ENCODE data around the gene NUP58. TPM values are rescaled to one million over a fixed set of nuclear protein-coding genes. Genes with fewer than 3 reads are reported as not detected.

NUP58 gene
- polyA plus RNA-seq, 2 donors: 8.9 TPM

DNA sequence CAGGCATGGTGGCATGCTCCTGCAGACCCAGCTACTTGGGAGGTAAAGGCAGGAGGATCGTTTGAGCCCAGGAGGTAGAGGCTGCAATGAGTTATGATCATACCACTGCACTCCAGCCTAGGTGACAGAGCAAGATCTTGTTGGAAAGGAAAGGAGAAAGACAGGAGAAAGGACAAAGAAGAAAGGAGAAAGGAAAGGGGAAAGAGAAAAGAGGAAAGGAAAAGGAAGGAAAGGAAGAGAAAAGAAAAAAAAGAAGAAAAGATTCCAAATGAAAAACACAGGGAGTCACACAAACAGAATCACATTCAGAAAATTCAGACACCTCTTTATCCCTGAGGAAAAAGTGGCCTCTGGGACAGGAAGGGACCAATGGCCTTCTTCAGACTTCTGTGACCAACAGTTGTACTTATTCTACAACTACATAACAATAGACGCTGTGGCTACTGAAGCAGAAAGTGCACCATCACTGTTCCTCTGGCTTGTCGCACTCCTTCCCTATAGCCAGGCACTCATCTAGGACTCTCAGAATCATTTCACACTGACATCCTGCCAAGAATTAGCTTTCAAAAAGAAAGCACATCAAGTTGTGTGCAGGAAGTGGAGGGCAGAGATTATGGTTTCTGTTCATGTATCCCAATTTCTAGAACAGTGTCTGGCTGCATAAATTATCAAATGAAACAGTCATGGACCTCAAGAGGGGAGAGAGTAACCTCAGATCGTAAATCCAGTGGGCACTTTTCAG lies 20.1 kb upstream of the NUP58 start:
- no peaks in the 10 kb centered on the region for H3K36me3 ChIP-seq (ENCODE audit: control insufficient read depth in 2 of 2, insufficient read depth in 2 of 2, low read length in 1 of 2)
- H3K4me3 ChIP-seq (ENCODE audit: low read depth in 1 of 2, low read length in 2 of 2): no peak overlapping the region
- no peaks in the 10 kb centered on the region for H3K27me3 ChIP-seq (ENCODE audit: control insufficient read depth in 1 of 2, insufficient read depth in 2 of 2, low read length in 2 of 2)
- WGBS, 2 donors: 60 to 69% methylated on average over 4 of the region's 4 CpGs
- no peaks in the 10 kb centered on the region for H3K9me3 ChIP-seq (ENCODE audit: control insufficient read depth in 2 of 2, insufficient read depth in 1 of 2, low read depth in 1 of 2, low read length in 1 of 2)
- no peaks in the 10 kb centered on the region for H3K4me1 ChIP-seq (ENCODE audit: control insufficient read depth in 2 of 2, insufficient read depth in 2 of 2, low read length in 1 of 2)
- H3K27ac ChIP-seq (ENCODE audit: low read depth in 2 of 2, low read length in 1 of 2): no peak overlapping the region

DNA sequence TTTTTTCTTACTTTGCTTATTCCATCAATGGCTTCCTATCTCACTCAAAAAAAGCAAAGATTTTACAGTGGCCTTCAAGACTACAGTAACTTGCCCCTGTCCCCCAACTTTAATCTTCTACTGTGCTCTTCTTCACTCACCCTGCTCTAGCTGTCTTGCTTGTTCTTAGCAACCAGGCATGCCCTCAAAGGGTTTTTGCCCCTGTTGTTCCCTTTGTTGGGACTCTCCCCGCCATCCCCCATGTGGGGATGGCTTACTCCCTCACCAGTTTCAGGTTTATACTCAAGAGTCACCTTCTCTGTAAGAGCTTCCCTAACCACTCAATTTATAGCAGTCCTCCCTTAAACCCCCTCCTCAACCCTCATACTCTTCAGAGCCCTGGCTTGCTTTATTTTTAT lies 19.5 kb upstream of the NUP58 start:
- Histone ChIP-seq H3K27me3 (ENCODE audit: control insufficient read depth in 1 of 2, insufficient read depth in 2 of 2, low read length in 2 of 2) (no peaks in the 10 kb centered on the region), H3K4me1 (ENCODE audit: control insufficient read depth in 2 of 2, insufficient read depth in 2 of 2, low read length in 1 of 2) (no peaks in the 10 kb centered on the region), H3K36me3 (ENCODE audit: control insufficient read depth in 2 of 2, insufficient read depth in 2 of 2, low read length in 1 of 2) (no peaks in the 10 kb centered on the region), H3K4me3 (ENCODE audit: low read depth in 1 of 2, low read length in 2 of 2) (no peak overlapping the region), H3K27ac (ENCODE audit: low read depth in 2 of 2, low read length in 1 of 2) (no peak overlapping the region), H3K9me3 (ENCODE audit: control insufficient read depth in 2 of 2, insufficient read depth in 1 of 2, low read depth in 1 of 2, low read length in 1 of 2) (no peaks in the 10 kb centered on the region)
- WGBS, 2 donors: 94 to 96% methylated on average over 1 of the region's 1 CpG

DNA sequence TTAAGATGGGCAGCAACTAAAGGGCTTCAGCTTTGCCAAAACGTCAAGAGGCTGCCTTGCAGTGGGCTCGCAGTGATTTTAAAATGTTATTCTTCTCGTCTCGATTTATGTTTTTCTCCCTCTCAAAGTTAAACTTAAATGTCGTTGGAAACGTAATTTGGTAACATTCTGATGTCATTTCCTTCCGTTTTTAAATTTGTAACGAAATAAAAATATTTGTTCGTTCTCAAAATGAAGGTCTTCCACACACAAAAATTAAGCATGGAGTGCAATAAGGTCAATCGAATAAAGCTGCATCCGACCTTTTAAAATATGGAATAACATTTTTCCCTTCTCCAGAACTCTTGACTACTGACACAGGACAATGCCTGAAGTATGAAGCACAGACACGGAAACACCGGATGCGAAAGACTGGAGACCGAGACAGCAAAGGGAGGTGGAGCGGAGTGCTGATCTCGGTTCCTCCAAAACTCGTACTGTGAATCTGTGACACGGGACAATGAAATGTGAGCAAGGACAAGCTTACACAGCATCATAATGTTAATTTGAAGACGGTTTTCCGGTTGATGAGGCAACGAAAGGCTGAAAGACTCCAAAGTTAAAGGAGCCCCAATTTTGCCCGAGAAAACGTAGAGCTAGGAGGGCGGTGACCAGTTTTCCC lies 15.0 kb upstream of the NUP58 start:
- Histone ChIP-seq H3K27me3 (ENCODE audit: control insufficient read depth in 1 of 2, insufficient read depth in 2 of 2, low read length in 2 of 2) (no peaks in the 10 kb centered on the region), H3K4me1 (ENCODE audit: control insufficient read depth in 2 of 2, insufficient read depth in 2 of 2, low read length in 1 of 2) (no peaks in the 10 kb centered on the region), H3K36me3 (ENCODE audit: control insufficient read depth in 2 of 2, insufficient read depth in 2 of 2, low read length in 1 of 2) (no peaks in the 10 kb centered on the region), H3K27ac (ENCODE audit: low read depth in 2 of 2, low read length in 1 of 2) (peak overlapping the region; percentile 87 to 97), H3K4me3 (ENCODE audit: low read depth in 1 of 2, low read length in 2 of 2) (peak overlapping the region; percentile 96 to 97), H3K9me3 (ENCODE audit: control insufficient read depth in 2 of 2, insufficient read depth in 1 of 2, low read depth in 1 of 2, low read length in 1 of 2) (no peaks in the 10 kb centered on the region)
- WGBS, 2 donors: 7 to 9% methylated on average over 25 of the region's 25 CpGs

DNA sequence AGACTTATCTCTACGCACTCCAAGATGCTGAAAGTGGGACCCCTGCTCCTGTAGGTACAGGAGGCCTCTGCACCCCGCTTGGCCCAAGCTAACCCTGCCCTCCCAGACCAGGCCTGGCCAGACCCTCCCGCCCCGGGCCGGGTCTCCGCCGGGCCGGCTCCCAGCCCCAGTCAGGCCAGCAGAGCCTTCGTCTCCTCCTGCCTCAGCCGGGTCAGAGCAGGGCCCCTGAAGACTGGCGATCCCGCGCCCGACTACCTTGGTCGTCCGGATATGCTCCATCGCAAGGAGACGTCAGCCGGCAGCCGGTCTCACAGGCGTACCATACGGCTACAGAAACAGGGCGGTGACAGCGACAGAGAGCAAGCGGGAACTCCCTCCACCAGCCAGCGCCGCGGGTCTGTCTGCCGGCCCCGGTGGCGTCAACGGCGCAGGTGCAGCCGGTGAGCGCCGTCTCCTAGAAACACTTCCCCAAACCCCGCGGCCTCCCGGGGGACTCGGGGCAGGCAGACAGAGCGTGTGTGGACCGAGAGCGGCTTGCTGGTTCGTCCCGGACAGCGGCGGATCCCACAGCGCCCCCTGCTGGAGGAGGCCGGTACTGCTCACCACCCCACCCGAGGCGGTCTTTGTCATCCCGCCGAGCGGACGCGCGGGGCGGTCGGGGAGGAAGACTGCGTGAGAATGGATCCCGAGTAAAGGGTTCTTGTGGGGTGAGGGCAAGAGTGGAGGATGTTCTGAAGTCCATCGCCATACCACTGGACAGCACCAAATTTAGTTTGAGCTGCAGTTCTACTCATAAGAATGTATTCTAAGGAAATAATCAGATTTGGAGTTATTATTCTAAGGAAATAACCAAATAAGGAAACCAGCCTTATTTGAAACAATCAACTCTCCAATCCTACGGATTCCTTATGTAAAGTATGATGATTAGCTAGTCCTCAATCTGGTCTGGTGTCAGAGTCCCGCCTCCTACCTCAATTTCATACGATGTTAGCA lies 14.2 kb upstream of the NUP58 start, which contains the start of gene MTMR6:
Gene MTMR6, minus strand, starts transcription at position 520 of the 993 bp plus-strand sequence. Its CDS starts 241 bp downstream, at position 279.
- no peaks in the 10 kb centered on the region for H3K9me3 ChIP-seq (ENCODE audit: control insufficient read depth in 2 of 2, insufficient read depth in 1 of 2, low read depth in 1 of 2, low read length in 1 of 2)
- peak within 1 kb of the TSS; percentile 96 to 97 for H3K4me3 ChIP-seq (ENCODE audit: low read depth in 1 of 2, low read length in 2 of 2)
- WGBS, 2 donors: 1% methylated on average over 65 of the region's 65 CpGs
- no peaks in the 10 kb centered on the region for H3K27me3 ChIP-seq (ENCODE audit: control insufficient read depth in 1 of 2, insufficient read depth in 2 of 2, low read length in 2 of 2)
- no peaks in the 10 kb centered on the region for H3K36me3 ChIP-seq (ENCODE audit: control insufficient read depth in 2 of 2, insufficient read depth in 2 of 2, low read length in 1 of 2)
- H3K27ac ChIP-seq (ENCODE audit: low read depth in 2 of 2, low read length in 1 of 2): peak within 1 kb of the TSS; percentile 87 to 97
- no peaks in the 10 kb centered on the region for H3K4me1 ChIP-seq (ENCODE audit: control insufficient read depth in 2 of 2, insufficient read depth in 2 of 2, low read length in 1 of 2)

DNA sequence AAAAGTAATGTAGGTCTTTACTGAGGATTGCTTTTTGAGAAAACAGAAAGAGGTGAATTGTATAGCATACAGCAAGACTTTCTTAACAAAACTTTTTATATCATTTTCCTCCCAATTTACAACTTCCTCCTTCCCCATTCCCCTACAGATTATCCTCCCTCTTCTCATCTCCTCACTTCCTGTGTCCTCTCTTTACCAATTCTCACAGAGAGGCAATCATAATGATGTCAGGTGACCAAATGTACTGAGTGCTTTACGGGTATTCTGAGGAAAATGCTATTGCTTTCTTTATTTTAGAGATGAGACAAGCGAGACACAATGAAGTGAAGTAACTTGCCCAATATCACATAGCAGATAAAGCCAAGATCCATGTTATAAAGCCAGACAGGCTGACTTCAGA lies 12.5 kb upstream of the NUP58 start:
- no peak overlapping the region for H3K4me3 ChIP-seq (ENCODE audit: low read depth in 1 of 2, low read length in 2 of 2)
- no peaks in the 10 kb centered on the region for H3K36me3 ChIP-seq (ENCODE audit: control insufficient read depth in 2 of 2, insufficient read depth in 2 of 2, low read length in 1 of 2)
- no peak overlapping the region for H3K27ac ChIP-seq (ENCODE audit: low read depth in 2 of 2, low read length in 1 of 2)
- no peaks in the 10 kb centered on the region for H3K4me1 ChIP-seq (ENCODE audit: control insufficient read depth in 2 of 2, insufficient read depth in 2 of 2, low read length in 1 of 2)
- WGBS, 2 donors: 66 to 79% methylated on average over 2 of the region's 2 CpGs
- H3K9me3 ChIP-seq (ENCODE audit: control insufficient read depth in 2 of 2, insufficient read depth in 1 of 2, low read depth in 1 of 2, low read length in 1 of 2): no peaks in the 10 kb centered on the region
- no peaks in the 10 kb centered on the region for H3K27me3 ChIP-seq (ENCODE audit: control insufficient read depth in 1 of 2, insufficient read depth in 2 of 2, low read length in 2 of 2)

DNA sequence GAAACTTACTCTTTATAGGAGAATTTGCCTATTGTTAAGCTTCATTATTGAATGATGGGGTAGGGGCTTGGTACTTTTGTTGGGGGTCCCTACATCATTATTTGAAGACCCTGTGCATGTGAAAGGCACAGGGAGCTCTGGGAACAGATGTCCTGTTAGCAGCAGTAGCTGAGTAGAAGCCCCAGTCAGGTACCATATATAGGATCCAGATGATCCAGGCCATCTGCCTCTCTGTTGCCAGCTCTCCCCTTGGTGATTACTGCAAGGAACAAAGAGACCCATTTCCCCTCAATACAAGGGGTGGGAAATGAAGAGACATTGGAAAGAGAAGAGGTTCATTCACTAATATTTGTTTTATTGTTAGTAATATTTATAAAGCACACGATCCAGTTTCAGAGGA lies 9.7 kb upstream of the NUP58 start:
- no peaks in the 10 kb centered on the region for H3K4me1 ChIP-seq (ENCODE audit: control insufficient read depth in 2 of 2, insufficient read depth in 2 of 2, low read length in 1 of 2)
- WGBS, 2 donors: 44 to 51% methylated on average over 1 of the region's 1 CpG
- H3K9me3 ChIP-seq (ENCODE audit: control insufficient read depth in 2 of 2, insufficient read depth in 1 of 2, low read depth in 1 of 2, low read length in 1 of 2): no peaks in the 10 kb centered on the region
- no peaks in the 10 kb centered on the region for H3K27me3 ChIP-seq (ENCODE audit: control insufficient read depth in 1 of 2, insufficient read depth in 2 of 2, low read length in 2 of 2)
- H3K36me3 ChIP-seq (ENCODE audit: control insufficient read depth in 2 of 2, insufficient read depth in 2 of 2, low read length in 1 of 2): no peaks in the 10 kb centered on the region
- no peak overlapping the region for H3K4me3 ChIP-seq (ENCODE audit: low read depth in 1 of 2, low read length in 2 of 2)
- H3K27ac ChIP-seq (ENCODE audit: low read depth in 2 of 2, low read length in 1 of 2): no peak overlapping the region

DNA sequence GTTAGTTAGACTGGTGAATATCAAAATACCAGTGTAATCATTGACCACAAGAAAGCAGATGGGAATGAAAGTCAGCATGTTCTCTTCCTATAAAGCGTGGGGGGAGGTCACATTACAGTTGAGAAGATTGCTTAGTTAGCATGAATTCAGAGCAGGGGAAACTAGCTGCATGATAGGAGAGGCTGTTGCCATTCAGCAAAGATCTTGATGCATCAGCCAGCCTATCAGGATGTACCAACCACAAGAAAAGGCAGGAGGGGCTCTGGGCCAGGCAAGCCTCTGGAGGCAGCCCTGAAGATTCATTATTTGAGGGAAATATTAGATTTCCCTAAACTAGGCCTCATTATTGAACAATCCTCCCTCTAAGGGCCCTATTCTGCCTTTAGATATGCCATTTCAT lies 9.1 kb upstream of the NUP58 start:
- Histone ChIP-seq H3K36me3 (ENCODE audit: control insufficient read depth in 2 of 2, insufficient read depth in 2 of 2, low read length in 1 of 2) (no peaks in the 10 kb centered on the region), H3K4me1 (ENCODE audit: control insufficient read depth in 2 of 2, insufficient read depth in 2 of 2, low read length in 1 of 2) (no peaks in the 10 kb centered on the region), H3K9me3 (ENCODE audit: control insufficient read depth in 2 of 2, insufficient read depth in 1 of 2, low read depth in 1 of 2, low read length in 1 of 2) (no peaks in the 10 kb centered on the region), H3K4me3 (ENCODE audit: low read depth in 1 of 2, low read length in 2 of 2) (no peak overlapping the region), H3K27me3 (ENCODE audit: control insufficient read depth in 1 of 2, insufficient read depth in 2 of 2, low read length in 2 of 2) (no peaks in the 10 kb centered on the region), H3K27ac (ENCODE audit: low read depth in 2 of 2, low read length in 1 of 2) (no peak overlapping the region)
- WGBS, 2 donors: 31% methylated on average over 1 of the region's 1 CpG

DNA sequence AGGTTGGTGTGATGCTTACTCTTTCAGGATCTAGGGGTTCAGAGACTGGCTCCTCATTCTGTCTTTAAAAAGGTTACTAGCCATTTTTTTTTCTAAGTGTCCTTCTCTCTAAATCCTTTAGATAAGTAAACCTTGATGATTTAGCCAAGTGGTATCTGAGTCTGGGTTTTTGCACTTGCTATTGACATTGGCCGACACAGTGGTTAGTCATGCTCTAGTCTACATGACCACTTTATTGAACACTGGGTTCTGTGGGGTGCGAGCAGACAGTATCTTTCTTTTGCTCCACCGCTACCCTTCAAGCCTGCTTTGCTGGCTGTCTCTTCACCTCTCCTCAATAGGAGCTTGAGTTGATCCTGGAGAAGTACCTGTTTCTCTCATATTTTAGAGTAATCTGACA lies 6.2 kb upstream of the NUP58 start:
- Histone ChIP-seq H3K27me3 (ENCODE audit: control insufficient read depth in 1 of 2, insufficient read depth in 2 of 2, low read length in 2 of 2) (no peaks in the 10 kb centered on the region), H3K36me3 (ENCODE audit: control insufficient read depth in 2 of 2, insufficient read depth in 2 of 2, low read length in 1 of 2) (no peaks in the 10 kb centered on the region), H3K4me3 (ENCODE audit: low read depth in 1 of 2, low read length in 2 of 2) (no peak overlapping the region), H3K27ac (ENCODE audit: low read depth in 2 of 2, low read length in 1 of 2) (no peak overlapping the region), H3K4me1 (ENCODE audit: control insufficient read depth in 2 of 2, insufficient read depth in 2 of 2, low read length in 1 of 2) (no peaks in the 10 kb centered on the region), H3K9me3 (ENCODE audit: control insufficient read depth in 2 of 2, insufficient read depth in 1 of 2, low read depth in 1 of 2, low read length in 1 of 2) (no peaks in the 10 kb centered on the region)
- WGBS, 2 donors: 89 to 93% methylated on average over 3 of the region's 3 CpGs

DNA sequence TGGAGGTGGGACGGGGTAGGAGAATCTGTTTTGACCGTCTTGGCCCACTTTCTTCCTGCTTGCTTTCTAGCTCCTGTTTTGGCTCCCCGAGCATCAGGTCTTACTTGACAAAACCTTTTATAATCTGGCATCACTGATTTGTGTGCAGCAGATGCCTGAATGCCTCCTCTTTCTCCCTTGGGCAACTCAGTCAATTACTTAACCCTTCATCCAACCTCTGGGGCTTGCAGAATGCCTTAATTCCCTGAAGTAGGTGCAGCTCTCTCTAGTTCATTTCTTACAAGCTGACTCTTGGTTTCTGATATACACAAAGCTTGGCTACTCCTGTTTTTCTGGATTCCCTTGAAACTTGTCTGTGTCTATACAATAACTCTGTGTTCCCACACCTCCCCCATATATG lies 5.7 kb upstream of the NUP58 start:
- 68 to 72% methylated on average over 3 of the region's 3 CpGs for WGBS, 2 donors
- H3K4me3 ChIP-seq (ENCODE audit: low read depth in 1 of 2, low read length in 2 of 2): no peak overlapping the region
- H3K36me3 ChIP-seq (ENCODE audit: control insufficient read depth in 2 of 2, insufficient read depth in 2 of 2, low read length in 1 of 2): no peaks in the 10 kb centered on the region
- no peak overlapping the region for H3K27ac ChIP-seq (ENCODE audit: low read depth in 2 of 2, low read length in 1 of 2)
- H3K4me1 ChIP-seq (ENCODE audit: control insufficient read depth in 2 of 2, insufficient read depth in 2 of 2, low read length in 1 of 2): no peaks in the 10 kb centered on the region
- H3K27me3 ChIP-seq (ENCODE audit: control insufficient read depth in 1 of 2, insufficient read depth in 2 of 2, low read length in 2 of 2): no peaks in the 10 kb centered on the region
- H3K9me3 ChIP-seq (ENCODE audit: control insufficient read depth in 2 of 2, insufficient read depth in 1 of 2, low read depth in 1 of 2, low read length in 1 of 2): no peaks in the 10 kb centered on the region
